Measurements from ENCODE around the gene MSRB1. TPM values are rescaled to one million over a fixed set of nuclear protein-coding genes. Genes with fewer than 3 reads are reported as not detected.
"Not testable (repeated sequence)": the region's sequence is repeated elsewhere in the genome, so short reads cannot be mapped to it uniquely, and the experiment has no call there.

Gene MSRB1
- total RNA-seq, 1 experiment from 2014 or later: 36.6 TPM

- not testable (repeated sequence) for DNase-seq (ENCODE audit: low read depth)
Measured at GRCh38 chr16:1897692-1898091, 45.3 kb downstream of the MSRB1 start.

GRCh38 chr16:1895949-1896675, 46.9 kb downstream of the MSRB1 start:
- no peak for DNase-seq (ENCODE audit: low read depth)

GRCh38 chr16:1895068-1895467, 47.9 kb downstream of the MSRB1 start:
- DNase-seq (ENCODE audit: low read depth): no peak

- no peak for DNase-seq (ENCODE audit: low read depth)
Measured at GRCh38 chr16:1890708-1891050, 52.3 kb downstream of the MSRB1 start.

GRCh38 chr16:1890024-1890707, 52.8 kb downstream of the MSRB1 start:
- no peak for DNase-seq (ENCODE audit: low read depth)

Other genes with a start within 250 kb of the MSRB1 start
- gene MAPK8IP3, start 237.0 kb downstream of the MSRB1 start, total RNA-seq (2014; rRNA removed; shearing (Covaris generic)): 8.9 and 17.5 TPM in 2 replicates
- 16.5 and 28.0 TPM in 2 replicates for gene NME3, start 171.7 kb downstream of the MSRB1 start, total RNA-seq (2014; rRNA removed; shearing (Covaris generic))
- 8.6 and 10.1 TPM in 2 replicates for gene EME2, start 170.4 kb downstream of the MSRB1 start, total RNA-seq (2014; rRNA removed; shearing (Covaris generic))
- 153 and 201 TPM in 2 replicates for gene MRPS34, start 170.1 kb downstream of the MSRB1 start, total RNA-seq (2014; rRNA removed; shearing (Covaris generic))
- gene SPSB3, start 160.6 kb downstream of the MSRB1 start, total RNA-seq (2014; rRNA removed; shearing (Covaris generic)): 20.2 and 21.7 TPM in 2 replicates
- 75.7 and 97.2 TPM in 2 replicates for gene NUBP2, start 160.2 kb downstream of the MSRB1 start, total RNA-seq (2014; rRNA removed; shearing (Covaris generic))
- gene IGFALS, start 149.5 kb downstream of the MSRB1 start, total RNA-seq (2014; rRNA removed; shearing (Covaris generic)): not detected in 2 replicates
- gene HAGH, start 116.4 kb downstream of the MSRB1 start, total RNA-seq (2014; rRNA removed; shearing (Covaris generic)): 23.5 and 28.2 TPM in 2 replicates
- 26.6 and 50.7 TPM in 2 replicates for gene FAHD1, start 116.0 kb downstream of the MSRB1 start, total RNA-seq (2014; rRNA removed; shearing (Covaris generic))
- gene MEIOB, start 71.0 kb downstream of the MSRB1 start, total RNA-seq (2014; rRNA removed; shearing (Covaris generic)): not detected in 2 replicates
- not detected in 2 replicates for gene HS3ST6, start 24.8 kb downstream of the MSRB1 start, total RNA-seq (2014; rRNA removed; shearing (Covaris generic))
- gene RPL3L, start 11.5 kb upstream of the MSRB1 start, total RNA-seq (2014; rRNA removed; shearing (Covaris generic)): not detected in 2 replicates
- gene NDUFB10, start 16.3 kb upstream of the MSRB1 start, total RNA-seq (2014; rRNA removed; shearing (Covaris generic)): 147 and 156 TPM in 2 replicates
- 1,645 and 2,369 TPM in 2 replicates for gene RPS2, start 21.6 kb upstream of the MSRB1 start, total RNA-seq (2014; rRNA removed; shearing (Covaris generic))
- not detected in 2 replicates for gene RNF151, start 23.7 kb upstream of the MSRB1 start, total RNA-seq (2014; rRNA removed; shearing (Covaris generic))
- 49.5 and 49.6 TPM in 2 replicates for gene TBL3, start 28.9 kb upstream of the MSRB1 start, total RNA-seq (2014; rRNA removed; shearing (Covaris generic))
- gene NOXO1, start 38.3 kb upstream of the MSRB1 start, total RNA-seq (2014; rRNA removed; shearing (Covaris generic)): not detected in 2 replicates
- 22.7 and 29.7 TPM in 2 replicates for gene GFER, start 41.0 kb upstream of the MSRB1 start, total RNA-seq (2014; rRNA removed; shearing (Covaris generic))
- gene SYNGR3, start 46.8 kb upstream of the MSRB1 start, total RNA-seq (2014; rRNA removed; shearing (Covaris generic)): 0.29 TPM in 1 of 2 replicates, not detected in the other
- 19.8 and 21.6 TPM in 2 replicates for gene ZNF598, start 66.6 kb upstream of the MSRB1 start, total RNA-seq (2014; rRNA removed; shearing (Covaris generic))
- 0.46 and 1.5 TPM in 2 replicates for gene NPW, start 76.6 kb upstream of the MSRB1 start, total RNA-seq (2014; rRNA removed; shearing (Covaris generic))
- gene NHERF2, start 83.7 kb upstream of the MSRB1 start, total RNA-seq (2014; rRNA removed; shearing (Covaris generic)): 38.1 and 41.8 TPM in 2 replicates
- gene NTHL1, start 104.6 kb upstream of the MSRB1 start, total RNA-seq (2014; rRNA removed; shearing (Covaris generic)): 29.3 and 39.4 TPM in 2 replicates
- gene TSC2, start 104.8 kb upstream of the MSRB1 start, total RNA-seq (2014; rRNA removed; shearing (Covaris generic)): 31.4 and 34.1 TPM in 2 replicates
- 12.0 and 46.5 TPM in 2 replicates for gene PKD1, start 192.7 kb upstream of the MSRB1 start, total RNA-seq (2014; rRNA removed; shearing (Covaris generic))
- 0.11 and 0.21 TPM in 2 replicates for gene RAB26, start 205.4 kb upstream of the MSRB1 start, total RNA-seq (2014; rRNA removed; shearing (Covaris generic))
- gene TRAF7, start 212.6 kb upstream of the MSRB1 start, total RNA-seq (2014; rRNA removed; shearing (Covaris generic)): 43.4 and 45.5 TPM in 2 replicates